ENCODE data around the gene INPP4B. TPM values are rescaled to one million over a fixed set of nuclear protein-coding genes. Genes with fewer than 3 reads are reported as not detected.
"Not testable (repeated sequence)": the region's sequence is repeated elsewhere in the genome, so short reads cannot be mapped to it uniquely, and the experiment has no call there.

INPP4B gene
- total RNA-seq, 1 donor from 2014 or later = 1.3 TPM

DNA sequence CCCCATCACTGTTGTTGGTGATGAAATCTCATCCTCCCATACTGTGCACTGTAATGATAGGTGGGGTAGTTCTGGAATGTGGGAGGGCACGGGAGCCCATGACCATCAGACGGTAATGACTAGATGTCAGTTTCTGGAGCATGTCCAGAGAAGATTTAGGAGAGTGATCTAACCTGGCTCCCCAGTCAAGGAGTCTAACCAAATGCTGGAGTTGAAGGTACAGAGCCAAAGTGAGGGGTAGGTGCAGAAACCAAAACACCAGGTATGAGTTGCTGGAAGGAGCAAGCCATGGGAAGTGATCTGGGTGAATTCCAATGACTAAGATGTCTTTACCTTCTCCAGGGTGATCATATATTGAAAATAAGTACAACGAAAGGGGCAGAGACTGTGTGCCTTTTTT, 296.9 kb downstream of the INPP4B start:
- no peak for DNase-seq (ENCODE audit: low read depth, low spot score)

- DNase-seq (ENCODE audit: low read depth, low spot score) = no peak
These were observed 297.6 kb downstream of the INPP4B start for GRCh38 chr4:142548491-142548890.

DNA sequence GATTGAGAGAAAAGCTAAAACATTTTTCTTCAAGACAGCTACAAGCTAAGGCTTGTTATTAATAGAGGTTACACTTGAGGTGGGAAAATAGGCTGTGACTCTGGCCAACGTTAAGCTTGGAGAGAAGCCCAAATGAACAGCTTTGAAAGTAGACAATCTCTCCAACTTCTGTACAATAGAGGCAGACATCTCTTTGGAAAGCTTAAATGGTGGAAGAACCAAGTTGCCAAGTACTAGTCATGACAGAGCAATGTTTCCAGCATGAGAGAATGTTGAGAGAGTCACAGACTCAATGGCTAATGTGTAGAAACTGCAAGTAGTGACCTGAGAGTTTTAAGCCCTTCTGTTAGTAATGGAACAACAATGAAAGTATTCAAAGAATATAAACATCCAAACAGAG, 298.1 kb downstream of the INPP4B start:
- no peak for DNase-seq (ENCODE audit: low read depth, low spot score)

DNA sequence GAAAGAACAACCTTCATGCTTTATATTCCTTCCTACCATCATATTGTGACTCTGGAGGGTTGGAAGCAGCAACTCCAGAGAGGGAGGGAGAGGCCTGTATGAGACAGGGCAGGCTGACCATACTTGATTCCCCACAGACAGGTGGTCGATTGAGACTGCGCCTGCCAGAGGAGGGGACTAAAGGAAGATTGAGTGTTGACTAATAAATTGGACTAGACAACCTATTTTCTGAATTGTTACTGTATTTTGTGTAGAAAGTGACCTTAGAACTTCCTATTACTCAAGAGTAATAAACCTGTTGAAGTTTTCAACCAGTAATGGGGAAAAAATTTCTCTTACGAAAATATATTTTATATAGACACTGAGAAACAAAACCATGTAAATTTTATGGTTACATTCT, 301.5 kb downstream of the INPP4B start:
- DNase-seq (ENCODE audit: low read depth, low spot score) = no peak

DNA sequence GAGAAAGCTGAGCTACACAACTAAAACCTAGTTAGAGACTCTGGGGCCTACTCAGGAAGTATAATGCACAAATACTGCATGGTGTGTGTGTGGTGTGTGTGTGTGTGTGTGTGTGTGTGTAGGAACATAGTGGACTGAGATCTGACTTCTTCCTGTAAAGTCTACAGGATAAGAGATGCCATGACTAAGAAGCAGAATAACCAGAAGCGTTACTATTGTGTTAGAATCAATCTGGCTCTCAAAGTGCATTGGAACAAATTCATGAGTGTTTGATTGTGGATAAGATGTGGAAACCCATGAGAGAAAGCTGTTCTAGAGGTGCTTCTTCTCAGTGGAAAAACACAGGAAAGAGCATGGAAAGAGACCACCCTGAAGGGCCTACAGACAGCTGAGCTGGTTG, 302.1 kb downstream of the INPP4B start:
- no peak for DNase-seq (ENCODE audit: low read depth, low spot score)

GRCh38 chr4:142540483-142540804, 305.7 kb downstream of the INPP4B start:
- DNase-seq (ENCODE audit: low read depth, low spot score) = no peak

DNA sequence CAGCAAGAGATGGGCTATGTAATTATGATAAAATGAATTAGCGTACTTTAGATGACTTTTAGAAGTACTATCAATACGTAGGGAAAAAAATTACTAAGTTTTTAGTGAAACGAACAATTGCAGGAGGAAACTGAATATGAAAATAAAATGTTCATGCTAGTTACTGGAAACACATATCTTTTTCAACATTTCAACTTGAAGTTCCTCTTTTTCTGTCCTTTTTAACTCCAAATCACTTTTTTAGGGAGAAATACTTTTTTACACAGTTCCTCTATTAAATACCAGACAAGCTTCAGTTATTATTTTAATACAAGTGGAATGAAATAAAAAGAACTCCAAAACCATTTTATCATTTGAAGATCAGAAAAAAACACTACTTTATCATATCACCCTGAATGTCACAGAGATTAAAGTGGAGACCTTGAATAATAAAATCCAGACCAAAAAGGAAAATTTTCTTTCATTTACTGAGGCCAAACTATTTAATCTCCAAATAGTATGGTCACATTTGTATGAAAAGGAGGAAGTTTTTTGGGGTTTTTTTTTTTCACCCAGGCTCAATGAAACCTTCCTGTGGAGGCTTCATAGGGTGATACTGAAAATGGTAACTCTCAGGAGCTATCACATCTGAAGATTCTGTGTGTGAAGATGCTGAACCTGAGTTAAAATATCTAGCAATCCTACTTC, 306.2 kb downstream of the INPP4B start:
- no peak for DNase-seq (ENCODE audit: low read depth, low spot score)

DNA sequence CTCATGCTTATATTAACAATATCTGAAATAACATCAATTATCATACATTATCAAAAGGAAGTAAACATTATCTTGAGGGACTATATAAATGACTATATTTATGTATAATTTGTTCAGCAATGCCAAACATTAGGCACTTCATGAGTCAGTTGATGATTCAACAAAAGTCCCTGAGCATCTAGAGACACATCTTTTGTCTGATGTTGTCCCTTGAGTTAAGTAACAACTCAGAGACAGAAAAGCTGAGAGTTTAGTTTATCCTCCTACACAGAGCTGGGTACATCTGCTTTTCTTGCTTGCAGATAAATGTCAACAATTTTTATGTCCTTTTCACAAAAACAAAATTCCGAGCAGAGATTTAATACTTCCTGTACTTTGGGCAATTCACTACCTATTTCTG, 311.1 kb downstream of the INPP4B start:
- no peak for DNase-seq (ENCODE audit: low read depth, low spot score)

GRCh38 chr4:142532054-142532453, 314.0 kb downstream of the INPP4B start:
- DNase-seq (ENCODE audit: low read depth, low spot score) = no peak

GRCh38 chr4:142530728-142531127, 315.4 kb downstream of the INPP4B start:
- no peak for DNase-seq (ENCODE audit: low read depth, low spot score)

- DNase-seq (ENCODE audit: low read depth, low spot score) = no peak
These were observed 317.7 kb downstream of the INPP4B start for GRCh38 chr4:142528433-142528832.

DNA sequence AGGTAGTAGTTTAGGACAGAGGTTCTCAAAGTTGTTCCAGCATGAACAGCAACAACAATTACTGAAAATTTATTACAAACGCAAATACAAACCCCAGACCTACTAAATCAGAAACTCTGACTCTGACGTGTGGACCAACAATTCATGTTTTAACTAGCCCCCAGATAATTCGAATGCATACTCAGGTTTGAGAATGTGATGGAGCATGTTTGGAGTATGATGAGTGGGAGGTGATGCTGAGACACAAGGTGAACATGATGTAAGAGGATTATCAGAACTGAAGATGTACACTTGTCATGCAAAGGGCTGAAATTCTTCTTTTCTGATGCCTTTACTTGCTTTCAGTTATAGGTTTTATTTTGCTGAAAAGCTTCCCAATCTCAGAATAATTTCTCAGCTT, 323.0 kb downstream of the INPP4B start:
- DNase-seq (ENCODE audit: low read depth, low spot score) = no peak

DNA sequence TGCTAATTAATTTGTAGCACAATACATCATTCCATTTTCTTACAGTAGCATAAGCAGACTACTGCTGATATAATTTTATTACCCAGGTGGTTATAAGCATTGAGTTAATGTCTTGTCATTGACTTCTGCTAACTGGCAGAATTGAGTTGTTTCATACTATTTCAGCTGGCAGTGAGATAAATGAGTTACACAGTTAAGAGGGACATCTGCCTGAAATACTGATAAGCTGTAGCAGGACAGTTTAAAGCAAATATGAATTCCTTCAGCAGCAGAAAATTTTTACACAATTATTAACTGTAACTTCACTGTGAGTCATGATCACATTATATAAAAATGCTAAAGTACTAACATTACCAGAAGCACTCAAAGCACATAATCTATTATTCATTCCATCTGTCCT, 326.8 kb downstream of the INPP4B start:
- no peak for DNase-seq (ENCODE audit: low read depth, low spot score)

- DNase-seq (ENCODE audit: low read depth, low spot score) = no peak
These were observed 329.2 kb downstream of the INPP4B start for GRCh38 chr4:142516686-142517526.

DNA sequence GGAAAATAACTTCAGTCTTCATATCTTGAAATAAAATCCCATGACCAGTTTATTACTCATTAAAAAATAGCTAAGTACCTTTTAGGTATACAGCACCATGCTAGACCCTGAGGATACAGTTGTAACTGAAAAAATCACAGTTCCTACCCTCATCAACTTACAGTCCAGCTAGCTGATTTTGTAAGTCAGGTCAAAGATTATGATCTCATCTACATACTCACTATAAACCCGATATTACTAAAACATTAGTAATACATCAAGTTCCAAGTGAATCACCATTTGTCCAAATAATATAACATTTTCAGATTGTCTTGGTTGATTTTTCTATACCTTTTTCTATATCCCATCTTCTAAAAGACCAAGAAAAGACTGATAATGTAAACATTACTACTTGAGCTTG, 333.9 kb downstream of the INPP4B start:
- DNase-seq (ENCODE audit: low read depth, low spot score) = no peak

- no peak for DNase-seq (ENCODE audit: low read depth, low spot score)
These were observed 336.2 kb downstream of the INPP4B start for GRCh38 chr4:142509881-142510280.

DNA sequence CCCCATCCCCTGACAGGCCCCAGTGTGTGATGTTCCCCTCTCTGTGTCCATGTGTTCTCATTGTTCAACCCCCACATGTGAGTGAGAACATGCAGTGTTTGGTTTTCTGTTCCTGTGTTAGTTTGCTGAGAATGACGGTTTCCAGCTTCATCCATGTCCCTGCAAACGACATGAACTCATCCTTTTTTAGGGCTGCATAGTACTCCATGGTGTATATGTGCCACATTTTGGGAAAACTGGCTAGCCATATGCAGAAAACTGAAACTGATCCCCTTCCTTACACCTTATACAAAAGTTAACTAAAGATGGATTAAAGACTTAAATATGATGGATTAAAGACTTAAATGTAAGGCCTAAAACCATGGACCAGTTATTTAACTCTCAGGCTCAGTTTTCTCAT, 336.7 kb downstream of the INPP4B start:
- not testable (repeated sequence) for DNase-seq (ENCODE audit: low read depth, low spot score)

DNA sequence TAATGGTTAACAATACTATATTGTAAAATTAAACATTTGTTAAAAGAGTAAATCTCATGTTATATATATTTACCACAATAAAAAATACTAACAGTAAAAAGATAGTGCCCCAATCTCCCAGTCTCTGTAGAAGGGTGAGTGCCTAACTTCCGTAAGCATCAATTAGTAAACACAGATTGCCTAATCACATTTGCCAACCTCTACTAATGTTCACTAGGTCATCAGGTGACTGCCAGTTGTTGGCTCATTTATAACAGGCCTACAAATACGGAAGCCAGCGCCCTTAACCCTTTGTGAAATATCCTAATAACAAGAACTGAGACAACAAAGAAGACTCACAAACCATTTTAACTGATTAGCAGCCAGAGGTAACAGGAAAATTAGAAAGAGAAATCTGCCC, 345.1 kb downstream of the INPP4B start:
- DNase-seq (ENCODE audit: low read depth, low spot score) = no peak

DNA sequence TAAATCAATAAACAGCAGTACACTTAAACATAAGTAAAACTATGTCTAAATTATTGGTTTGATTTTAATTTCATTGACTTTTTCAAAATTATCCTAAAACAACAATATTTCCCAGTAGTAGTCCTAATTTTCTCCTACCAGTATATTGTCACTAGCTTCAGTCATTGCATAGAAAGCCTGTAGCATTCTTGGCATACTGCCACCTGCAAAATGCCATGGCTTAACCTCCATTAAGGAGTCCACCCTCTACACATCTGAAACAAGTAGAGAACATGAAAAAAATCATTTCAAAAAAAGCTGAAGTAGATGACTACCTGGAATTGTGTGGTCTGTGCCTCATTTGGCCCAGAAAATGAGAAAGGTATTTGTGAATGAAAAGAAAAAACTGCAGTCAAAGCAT, 348.5 kb downstream of the INPP4B start:
- DNase-seq (ENCODE audit: low read depth, low spot score) = no peak

DNA sequence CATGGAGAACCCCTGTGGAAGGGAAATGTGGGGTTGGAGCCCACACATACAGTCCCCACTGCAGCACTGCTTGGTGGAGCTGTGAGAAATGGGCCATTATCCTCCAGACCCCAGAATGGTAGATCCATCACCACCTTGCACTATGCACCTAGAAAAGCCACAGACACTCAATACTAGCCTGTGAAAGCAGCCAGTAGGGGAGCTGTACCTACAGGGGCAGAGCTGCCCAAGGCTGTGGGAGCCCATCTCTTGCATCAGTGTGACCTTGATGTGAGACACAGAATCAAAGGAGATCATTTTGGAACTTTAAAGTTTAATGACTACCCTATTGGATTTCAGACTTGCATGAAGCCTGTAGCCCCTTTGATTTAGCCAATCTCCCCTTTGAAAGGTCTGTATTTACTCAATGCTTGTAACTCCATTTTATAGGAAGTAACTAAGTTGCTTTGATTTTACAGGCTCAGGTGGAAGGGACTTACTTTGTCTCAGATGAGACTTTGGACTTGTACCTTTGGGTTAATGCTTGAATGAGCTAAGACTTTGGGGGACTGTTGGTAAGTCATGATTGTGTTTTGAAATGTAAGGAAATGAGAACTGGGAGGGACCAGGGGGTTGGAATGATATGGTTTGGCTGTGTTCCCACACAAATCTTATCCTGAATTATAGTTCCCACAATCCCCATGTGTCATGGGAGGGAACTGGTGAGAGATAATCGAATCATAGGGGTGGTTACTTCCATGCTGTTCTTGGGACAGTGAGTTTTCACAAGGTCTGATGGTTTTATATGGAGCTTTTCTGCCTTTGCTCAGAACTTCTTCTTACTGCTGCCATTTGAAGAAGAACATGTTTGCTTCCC, 352.6 kb downstream of the INPP4B start:
- DNase-seq (ENCODE audit: low read depth, low spot score) = no peak

DNA sequence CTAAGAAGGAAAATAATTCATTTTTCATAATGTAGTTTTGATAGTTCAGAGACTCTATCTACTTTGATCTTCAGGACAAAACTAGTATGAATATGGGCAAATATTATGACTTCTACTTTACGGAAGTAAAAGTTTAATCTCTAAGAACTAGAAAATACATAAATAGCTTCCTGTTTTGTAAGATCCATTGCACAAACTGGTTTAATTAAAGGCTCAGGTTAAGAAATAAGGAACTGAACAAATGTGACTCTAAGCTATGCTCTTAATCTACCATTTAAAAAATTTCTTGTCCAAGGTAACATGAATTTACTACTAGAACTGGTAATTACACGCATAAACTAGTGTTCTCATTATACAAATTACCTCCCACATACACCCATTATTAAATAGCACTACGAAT, 360.6 kb downstream of the INPP4B start:
- DNase-seq (ENCODE audit: low read depth, low spot score) = no peak

GRCh38 chr4:142480244-142480643, 365.9 kb downstream of the INPP4B start:
- DNase-seq (ENCODE audit: low read depth, low spot score) = no peak
